PC-9 (cell line): Measurements from ENCODE around the gene SRP68.

Experiments used
- EZH2 ChIP-seq: fragments of 200-600 bp; sonication (generic); IDR thresholded peaks from 2 replicates; pipeline ENCODE4 v1.8.0; 2017; ENCODE audit warnings: antibody characterized with exemption, low read depth
- TF ChIP-seq, protein P1 (sequence below): fragments of 200-600 bp; sonication (generic); conservative IDR thresholded peaks from 2 replicates; pipeline ENCODE4 v1.6.1; 2017; ENCODE audit warnings: mixed run types, antibody characterized with exemption, mild to moderate bottlenecking, moderate library complexity

DNA sequence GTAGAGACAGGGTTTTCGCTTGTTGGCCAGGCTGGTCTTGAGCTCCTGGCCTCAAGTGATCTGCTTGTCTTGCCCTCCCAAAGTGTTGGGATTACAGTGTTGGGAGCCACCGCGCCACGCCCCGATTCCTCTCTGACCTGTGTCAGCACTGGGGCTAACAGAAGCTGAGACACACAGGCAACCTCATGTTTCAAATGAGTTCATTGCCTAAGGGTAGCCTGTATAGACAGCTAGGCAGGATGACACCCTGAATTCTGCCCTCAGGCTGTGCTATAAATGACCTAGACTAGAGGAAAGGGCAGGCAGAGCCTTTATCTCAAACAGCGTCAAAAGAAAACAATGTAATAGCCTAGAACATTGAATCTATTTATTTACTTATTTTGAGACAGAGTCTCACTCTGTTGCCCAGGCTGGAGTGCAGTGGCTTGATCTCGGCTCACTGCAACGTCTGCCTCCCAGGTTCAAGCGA is 74.0 kb downstream of the SRP68 start:
- TF ChIP-seq, protein P1, sequence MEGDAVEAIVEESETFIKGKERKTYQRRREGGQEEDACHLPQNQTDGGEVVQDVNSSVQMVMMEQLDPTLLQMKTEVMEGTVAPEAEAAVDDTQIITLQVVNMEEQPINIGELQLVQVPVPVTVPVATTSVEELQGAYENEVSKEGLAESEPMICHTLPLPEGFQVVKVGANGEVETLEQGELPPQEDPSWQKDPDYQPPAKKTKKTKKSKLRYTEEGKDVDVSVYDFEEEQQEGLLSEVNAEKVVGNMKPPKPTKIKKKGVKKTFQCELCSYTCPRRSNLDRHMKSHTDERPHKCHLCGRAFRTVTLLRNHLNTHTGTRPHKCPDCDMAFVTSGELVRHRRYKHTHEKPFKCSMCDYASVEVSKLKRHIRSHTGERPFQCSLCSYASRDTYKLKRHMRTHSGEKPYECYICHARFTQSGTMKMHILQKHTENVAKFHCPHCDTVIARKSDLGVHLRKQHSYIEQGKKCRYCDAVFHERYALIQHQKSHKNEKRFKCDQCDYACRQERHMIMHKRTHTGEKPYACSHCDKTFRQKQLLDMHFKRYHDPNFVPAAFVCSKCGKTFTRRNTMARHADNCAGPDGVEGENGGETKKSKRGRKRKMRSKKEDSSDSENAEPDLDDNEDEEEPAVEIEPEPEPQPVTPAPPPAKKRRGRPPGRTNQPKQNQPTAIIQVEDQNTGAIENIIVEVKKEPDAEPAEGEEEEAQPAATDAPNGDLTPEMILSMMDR, result no peak
- TF ChIP-seq EZH2, result no peak
